Kidney tubule cell (primary cell): Measurements from ENCODE around the gene SLC17A3.
A peak's percentile ranks its signal among the peaks of the same experiment; 100 is the strongest.

Source experiments
- DNase-seq: peaks from one replicate; pipeline ENCODE4 v3.0.0-alpha.2; 2018; ENCODE audit warnings: low spot score

SLC17A3 gene

DNA sequence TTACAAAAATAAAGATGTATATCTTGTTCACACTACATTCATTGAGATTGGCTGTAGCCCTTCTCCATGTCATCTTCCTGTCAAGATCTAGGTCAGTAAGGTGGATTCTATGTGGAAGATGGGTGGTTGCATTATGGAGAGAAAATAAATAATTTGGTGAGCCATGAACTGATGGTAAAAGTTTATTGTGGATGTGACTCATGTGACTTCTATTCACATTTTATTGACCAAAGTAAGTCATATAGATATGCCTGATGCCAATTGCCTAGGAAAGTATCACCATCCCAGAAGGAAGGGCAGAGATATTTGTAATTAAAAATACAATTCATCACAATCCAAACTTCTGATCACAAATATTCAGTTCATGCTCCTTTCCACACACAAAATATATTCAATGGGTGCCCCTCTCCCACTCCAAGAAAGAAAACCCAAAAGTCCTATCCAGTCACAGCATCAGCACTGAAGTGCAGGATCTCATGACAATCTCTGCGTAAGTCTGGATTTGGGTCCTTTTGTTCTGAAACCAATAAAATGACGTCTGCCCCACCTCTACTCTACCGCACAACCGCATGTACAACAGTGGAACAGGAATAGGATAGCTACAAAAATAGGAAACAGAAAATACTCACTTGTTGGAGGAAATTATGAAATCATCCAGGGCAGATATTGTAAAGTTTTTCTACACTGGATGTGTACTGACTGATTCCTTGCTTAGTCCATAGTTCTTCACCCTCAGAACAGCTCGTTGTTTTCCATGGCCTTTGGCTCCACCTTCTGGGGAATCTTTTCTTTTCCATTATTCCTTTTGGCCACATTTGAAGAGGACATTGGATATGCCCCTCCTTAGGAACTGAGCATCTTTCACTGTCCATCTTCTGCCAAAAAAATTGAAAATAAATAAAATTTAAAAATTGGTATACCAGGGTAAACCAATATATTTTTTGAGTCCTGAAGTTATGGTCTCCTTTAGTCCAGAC, 16.1 kb upstream of the SLC17A3 start:
- DNase-seq, result peak; percentile 74

DNA sequence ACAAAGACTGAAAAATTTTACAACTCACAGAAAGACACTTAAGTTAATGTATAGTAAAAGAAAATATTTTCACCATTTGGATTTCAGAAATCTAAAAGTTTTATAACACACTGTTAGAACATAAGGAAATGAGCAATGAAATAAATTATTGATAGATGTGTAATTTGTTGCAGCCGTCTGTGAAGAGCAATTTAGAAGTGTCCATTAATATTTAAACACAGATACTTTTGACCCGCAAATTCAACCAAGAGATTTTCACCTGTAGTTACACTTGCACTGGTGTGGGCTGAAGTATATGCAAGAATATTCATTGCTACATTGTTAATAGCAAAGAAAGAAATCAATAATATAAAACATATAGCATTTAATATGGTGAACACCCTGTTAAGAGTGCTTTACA, 14.6 kb upstream of the SLC17A3 start:
- DNase-seq, result peak; percentile 50

DNA sequence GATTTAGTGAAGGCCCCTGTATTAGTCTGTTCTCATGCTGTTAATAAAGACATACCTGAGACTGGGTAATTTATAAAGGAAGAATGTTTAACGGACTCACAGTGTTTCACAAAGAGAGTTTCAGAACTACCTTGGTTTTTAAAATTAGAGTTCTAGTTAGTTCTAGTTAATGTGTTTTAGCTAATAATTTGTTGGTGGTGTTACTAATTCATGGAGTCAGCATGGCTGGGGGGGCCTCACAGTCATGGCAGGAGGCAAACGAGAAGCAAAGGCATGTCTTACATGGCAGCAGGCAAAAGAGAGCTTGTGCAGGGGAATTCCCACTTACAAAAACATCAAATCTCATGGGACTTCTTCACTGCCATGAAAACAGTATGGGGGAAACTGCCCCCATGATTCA, 12.0 kb upstream of the SLC17A3 start:
- DNase-seq, result peak; percentile 73

DNA sequence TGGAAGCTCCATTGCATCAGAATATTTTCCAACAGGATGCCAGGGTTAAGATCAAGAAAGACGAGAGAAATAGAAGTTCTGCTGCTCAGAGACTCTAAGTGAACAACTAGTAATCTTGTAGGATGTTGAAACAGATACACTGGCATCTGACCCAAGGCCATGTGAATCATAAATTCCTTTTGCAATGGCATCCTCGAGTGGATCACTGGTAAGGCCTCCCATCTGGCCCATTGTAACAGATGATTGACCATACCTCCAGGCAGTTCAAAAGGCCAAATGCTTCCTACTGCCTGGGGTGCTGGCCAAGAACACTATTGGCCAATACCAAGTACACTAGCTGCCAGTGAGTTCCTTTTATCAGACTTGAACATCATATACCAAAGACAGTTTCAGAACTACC, 9.9 kb upstream of the SLC17A3 start:
- peak; percentile 98 for DNase-seq

DNA sequence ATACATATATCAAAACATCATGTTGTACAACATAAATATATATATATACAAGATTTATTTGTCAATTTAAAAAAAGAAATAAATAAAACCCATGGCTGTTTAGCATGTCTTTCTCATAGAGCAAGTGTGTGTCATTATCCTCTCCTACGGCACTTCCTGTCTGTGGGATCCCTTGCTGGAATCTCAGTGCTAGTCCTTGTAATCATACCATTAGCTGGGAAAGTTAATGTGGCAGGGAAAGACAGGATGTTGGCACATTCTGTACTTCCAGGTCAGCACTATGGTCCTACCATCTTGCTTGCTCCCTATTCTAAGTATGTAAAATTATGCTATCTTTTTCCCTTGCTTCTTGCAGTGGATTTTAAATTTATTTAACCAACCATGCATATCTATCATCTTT, 9.5 kb upstream of the SLC17A3 start:
- peak; percentile 90 for DNase-seq

DNA sequence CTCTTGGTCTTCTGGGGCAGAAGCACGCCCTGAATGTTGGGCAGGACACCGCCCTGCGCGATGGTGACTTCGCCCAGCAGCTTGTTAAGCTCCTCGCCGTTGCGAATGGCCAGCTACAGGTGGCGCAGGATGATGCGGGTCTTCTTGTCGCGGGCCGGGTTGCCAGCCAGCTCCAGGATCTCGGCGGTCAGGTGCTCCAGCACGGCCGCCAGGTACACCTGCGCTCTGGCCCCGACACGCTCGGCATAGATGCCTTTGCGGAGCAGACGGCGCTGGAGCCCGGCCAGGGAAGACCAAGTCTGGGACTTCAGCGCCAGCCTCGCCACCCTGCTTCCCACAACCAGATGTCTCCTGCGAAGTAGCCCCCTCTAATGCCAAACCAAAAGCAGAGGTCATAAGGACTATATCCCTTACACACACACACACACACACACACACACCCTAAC, 8.0 kb upstream of the SLC17A3 start:
- no peak for DNase-seq

DNA sequence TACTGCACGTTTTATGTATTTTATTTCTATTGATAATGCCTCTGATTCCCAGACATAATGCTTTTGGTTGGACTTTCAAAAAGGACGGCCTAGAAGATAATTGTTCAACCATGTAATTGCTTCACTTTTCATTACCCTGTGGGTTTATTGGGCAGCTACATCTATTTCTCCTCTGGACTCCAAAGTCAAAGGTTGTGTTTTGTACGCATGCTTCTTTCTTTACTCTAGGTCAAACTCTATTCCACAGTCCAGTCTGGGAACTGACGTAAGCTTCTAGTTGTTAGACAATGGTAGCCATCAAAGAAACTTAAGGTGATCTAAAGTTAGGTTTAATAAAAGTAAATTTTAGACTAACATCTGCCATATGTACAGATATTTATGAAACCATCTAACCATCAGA, 6.6 kb upstream of the SLC17A3 start:
- DNase-seq, result no peak

DNA sequence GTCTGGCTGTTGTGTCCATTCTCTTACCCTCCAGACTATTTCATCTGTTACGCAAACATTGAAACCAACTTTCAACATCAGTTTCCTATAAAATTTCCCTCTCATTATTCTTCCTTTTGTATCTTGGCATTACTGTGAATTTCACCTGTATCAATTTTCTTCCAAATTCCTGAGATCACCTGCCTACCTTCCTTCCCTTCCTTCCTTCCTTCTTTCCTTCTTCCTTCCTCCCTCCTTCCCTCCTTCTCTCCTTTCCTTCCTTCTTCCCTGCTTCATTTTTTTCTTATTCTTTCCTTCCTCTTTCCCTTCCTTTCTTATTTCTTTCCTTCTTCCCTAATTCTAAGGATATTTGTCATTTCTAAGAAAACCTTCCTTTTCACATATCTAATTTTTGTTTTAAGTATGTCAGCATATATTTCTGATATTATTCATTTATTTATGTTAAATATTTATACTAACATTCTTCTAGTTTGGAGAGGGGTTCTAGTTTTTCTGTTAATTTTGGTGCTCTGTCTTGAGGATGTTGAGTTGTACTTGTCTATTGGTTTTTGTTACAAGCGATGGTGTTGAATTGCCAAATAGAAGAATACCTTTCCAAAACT, 4.8 kb upstream of the SLC17A3 start:
- DNase-seq, result no peak

DNA sequence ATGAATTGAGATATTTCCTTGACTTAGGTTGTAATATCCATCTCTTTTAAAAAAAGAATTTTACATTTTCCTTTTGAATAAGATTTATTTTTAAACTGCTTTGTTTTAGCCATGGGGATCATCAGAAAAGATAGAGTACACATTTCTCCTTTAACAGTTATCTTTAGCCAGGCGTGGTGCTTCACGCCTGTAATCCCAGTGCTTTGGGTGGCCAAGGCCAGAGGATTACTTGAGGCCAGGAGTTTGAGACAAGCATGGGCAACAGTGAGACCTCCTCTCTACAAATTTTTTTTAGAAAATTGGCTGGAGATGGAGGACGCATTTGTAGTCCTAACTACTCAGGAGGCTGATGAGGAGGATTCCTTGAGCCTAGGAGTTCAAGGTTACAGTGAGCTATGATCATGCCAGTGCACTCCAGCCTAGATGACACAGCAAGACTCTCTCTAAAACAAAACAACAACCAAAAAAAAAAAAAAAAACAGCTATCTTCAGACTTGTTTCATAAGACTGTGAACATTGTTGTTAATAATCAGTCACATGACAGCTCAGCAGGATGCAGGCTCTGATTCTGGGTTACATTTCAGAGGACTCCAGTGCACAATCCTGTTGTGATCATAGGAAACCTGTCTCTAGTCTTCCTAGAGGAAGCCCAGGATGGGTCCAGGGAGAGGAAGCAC, 2.0 kb upstream of the SLC17A3 start:
- peak; percentile 66 for DNase-seq

DNA sequence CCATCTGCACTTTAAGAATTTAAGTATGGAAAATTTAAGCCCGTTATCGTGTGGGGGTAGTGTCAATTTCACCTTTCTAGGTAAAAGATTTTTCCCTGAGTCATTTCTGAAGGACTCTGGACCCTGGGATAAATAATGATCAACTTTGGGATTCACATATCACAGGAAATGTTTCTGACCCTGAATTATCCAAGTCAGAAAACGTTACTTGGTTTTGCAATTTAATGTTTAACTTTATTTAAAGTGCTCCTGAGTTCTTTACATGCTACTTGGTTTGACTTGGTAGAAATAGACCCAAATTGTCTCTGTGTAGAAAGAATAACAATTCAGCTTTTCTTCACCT, 1.5 kb upstream of the SLC17A3 start:
- peak; percentile 71 for DNase-seq

DNA sequence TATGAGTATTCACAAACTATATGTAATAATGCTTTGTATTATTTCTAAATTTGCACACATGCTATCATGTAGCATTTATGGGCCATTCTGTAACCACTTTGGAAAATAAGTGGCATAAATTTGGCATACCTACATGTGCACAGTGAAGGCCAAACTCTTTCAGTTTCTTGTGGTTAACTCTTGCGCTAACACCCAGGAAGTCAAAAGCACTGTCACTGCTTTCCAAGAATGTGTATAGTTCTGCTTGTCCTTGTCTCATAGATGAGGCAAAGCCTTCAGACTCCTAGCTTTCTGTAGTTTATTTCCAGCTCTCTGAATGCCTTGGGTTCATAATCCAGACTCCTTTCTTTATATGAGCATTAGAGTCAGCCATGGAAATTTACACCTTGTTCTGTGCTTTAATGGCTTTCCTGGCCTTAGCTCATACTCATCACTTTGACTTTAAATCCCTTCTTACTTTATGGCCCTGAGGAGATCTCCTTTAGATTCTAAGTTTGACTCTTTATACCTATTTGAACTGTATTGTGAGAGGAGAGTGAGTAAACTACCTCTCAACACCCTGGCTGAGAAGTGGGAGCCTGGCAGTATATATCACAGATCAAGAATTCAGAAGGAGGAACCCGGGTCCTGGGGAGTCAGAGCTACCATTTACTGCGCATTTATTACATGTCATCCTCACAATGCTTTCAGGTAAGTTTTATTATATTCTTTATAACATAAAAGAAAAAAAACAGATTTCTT, 949 bp upstream of the SLC17A3 start:
- peak; percentile 69 for DNase-seq

DNA sequence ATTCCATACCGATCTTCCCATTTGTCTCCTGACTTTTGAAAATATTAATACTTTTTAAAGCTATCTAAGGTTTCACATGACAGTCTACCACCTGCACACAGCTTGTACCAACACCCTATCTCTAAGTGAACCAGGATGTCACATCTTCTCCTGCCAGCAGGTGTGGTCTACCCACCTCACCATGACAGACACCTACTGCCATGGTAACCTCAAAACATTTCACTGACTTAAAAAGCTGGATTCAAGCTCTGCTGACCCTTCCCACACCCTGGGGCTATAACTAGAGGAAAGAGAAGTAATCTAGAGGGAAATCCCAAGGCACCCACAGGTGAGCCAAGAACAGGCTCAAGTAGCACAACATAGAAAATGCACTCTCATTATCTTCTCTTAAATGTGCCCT, 1.2 kb downstream of the SLC17A3 start:
- DNase-seq, result peak; percentile 50

DNA sequence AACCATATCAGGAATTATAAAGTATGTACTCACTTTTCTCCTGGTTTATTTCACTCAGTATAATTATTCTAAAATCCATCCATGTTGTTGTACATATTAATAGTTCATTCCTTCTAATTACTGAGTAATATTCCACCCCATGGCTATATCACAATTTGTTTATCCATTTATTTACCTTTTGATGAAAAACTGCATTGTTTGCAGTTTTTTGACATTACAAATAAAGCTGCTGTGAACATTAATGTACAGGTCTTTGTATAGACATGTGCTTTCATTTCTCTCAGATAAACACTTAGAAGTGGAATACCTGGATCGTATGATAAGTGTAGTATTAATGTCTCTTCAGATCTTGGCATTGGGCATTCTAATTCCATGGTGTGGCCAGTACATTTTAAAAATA, 4.2 kb downstream of the SLC17A3 start:
- no peak for DNase-seq

DNA sequence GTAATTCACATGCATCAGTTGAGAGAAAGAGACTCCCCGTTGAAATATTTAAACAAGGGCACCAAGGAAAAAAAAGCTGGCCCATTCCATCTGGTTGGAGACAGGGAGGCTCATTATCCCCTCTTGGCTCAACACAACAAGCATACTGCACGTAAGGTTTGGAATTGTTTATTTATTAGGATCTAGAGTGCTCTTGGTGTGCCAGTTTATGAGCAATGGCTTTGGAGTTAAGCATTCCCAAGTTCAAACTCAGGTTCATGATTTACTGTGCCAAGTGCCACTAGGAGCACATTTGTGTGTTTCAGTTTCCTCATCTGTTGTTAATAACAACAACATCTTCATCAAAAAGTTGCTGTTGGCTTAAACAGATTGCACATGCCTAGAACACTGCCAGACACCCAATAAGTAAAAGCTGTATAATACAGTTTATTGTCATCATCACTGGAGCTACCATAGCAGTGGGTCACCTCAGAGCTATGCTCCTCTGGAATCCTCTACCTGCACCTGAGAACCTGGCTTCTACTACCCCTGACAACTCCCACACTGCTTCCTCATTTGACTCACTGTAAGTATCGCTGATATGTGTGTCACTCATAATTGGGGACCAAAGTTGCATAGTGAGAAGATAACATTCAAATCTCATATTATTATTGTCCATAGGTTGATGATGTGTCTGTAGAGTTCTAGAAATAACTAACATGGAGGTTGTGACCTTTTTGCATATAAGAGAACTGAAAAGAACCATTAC, 5.4 kb downstream of the SLC17A3 start:
- DNase-seq, result peak; percentile 39

DNA sequence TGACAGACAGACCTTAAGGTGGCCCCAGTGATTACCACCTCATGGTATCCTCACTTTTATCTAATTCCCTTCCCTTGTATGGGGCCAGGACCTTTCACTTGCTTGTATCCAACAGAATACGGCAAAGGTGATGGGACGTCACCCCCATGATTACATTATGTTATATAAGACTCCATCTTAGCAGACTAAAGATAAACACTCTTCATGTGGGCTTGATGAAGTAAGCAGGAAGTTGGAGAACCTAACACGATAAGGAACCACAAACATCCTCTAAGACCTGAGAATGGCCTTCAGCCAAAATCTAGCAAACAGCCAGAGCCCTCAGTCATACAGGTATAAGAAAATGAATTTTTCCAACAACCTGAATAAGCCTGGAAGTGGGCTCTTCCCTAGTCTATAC, 8.0 kb downstream of the SLC17A3 start:
- DNase-seq, result no peak

DNA sequence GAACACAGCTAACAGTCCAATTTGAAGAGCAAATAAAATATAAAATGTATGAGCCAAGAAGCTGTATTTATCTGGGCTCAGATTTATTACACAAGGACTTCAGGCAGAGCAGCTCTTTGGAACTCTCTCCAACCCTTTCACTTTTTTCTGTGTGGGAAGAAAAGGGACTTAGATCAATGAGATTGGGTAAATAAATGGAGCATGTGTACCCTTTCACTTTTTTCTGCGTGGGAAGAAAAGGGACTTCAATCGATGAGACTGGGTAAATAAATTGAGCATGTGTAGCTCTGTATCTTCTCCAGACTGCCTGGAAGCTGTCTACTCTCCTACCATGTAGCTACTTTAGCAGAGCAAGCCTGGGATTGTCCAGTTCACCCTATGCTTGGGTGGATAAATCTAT, 10.7 kb downstream of the SLC17A3 start:
- no peak for DNase-seq

DNA sequence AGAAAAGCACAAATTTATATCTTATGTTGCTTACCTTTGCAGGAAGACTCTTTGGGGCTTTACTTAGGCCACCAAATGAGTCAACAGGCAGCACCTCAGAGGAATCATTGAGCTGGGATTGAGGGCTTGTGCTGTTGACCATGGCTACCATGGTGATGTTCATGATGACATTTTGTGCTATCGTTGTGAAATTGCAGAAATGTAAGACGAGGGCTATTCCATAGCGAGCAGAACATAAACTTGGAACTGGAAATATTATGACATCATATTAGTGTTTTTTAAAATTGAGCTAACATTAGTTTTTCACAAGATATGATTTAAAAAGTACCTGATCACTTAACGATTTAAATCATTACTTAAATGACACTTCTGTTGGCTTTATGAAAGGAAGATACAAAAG, 11.8 kb downstream of the SLC17A3 start:
- DNase-seq, result no peak

DNA sequence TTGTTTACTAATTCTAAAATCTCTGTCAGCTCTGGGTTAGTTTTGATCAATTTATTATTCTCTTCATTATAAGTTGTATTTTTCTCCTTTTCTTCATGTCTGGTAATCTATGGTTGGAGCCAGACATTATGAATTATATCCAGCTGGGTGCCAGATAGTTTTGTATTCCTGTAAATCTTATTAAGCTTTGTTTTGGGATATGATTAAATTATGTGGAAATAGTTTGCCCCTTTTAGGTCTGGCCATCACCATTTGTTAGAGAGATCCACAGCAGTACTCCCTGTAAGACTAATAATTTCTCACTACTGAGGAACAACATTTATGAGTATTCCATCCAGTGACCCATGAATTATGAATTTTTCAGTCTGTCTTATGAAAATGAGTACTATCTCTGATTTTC, 21.3 kb downstream of the SLC17A3 start:
- no peak for DNase-seq

DNA sequence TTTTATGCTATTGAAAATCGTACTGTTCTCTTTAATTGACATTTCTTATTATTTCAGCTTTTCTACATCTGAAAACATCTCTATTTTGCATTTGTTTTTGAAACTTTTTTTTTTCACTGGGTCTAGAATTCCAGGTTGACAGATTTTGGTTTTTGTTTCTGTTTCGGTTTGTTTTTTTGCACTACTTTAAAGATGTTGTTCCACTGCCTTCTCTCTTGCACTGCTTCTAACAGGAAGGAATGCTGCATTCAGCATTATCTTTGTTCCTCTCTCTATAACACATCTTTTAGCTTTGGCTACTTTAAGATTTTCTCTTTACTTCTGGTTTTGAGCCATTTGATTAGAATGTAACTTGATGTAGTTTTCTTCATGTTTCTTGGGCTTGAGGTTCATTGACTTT, 22.1 kb downstream of the SLC17A3 start:
- no peak for DNase-seq

DNA sequence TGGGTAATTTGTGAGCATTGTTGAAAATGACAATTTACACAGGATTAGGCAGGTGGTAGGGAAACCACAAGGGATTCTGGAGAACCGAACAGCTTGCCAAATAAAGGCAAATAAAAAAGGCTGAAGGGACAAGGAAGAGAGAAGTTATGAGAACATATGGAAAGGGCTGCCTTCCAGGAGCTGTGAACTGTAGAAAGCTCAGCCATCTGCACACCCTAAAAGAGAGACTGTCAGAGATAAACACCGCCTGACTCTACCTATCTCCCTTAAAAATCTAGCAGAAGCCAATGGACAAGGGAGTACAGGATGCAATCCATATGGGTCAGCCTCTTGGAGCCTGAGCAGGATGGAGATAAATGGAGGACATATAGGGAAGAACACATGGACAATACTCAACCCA, 29.5 kb downstream of the SLC17A3 start:
- no peak for DNase-seq

DNA sequence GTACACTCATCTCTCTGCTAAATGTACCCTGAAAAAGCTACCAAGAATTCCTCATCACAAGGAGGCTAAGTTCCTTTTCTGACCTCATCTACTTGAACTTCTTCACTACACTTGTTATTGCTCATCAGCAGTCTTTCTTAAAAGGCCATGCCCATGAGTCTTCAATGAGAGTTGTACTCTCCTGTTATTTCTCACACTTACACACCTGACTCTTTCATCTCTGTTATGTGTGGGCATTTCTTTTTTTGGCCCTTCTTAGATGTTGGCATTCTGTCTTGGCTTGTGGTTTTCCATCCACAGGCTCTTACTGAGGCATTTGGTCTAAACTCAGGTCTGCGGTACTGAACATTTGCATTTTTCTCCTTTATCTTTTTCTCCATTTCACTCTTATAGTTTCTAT, 31.5 kb downstream of the SLC17A3 start:
- DNase-seq, result no peak
